ENCODE data around the gene HMCES.
"Not testable (repeated sequence)": the region's sequence is repeated elsewhere in the genome, so short reads cannot be mapped to it uniquely, and the experiment has no call there.

The HMCES gene

GRCh38 chr3:129346695-129347457 is 68.2 kb downstream of the HMCES start:
- H3K9me3 ChIP-seq (ENCODE audit: insufficient read depth, low read length), result no peaks in the 10 kb centered on the region
- H2AFZ ChIP-seq (ENCODE audit: low read depth, low read length), result no peak overlapping the region
- no peaks in the 10 kb centered on the region for H3K4me1 ChIP-seq (ENCODE audit: low read length)
- TF ChIP-seq CTCF (IDR thresholded peaks at IDR 0.05; ENCODE audit: low read depth, low read length) (no peak), EZH2phosphoT487 (IDR thresholded peaks at IDR 0.05; ENCODE audit: low read depth) (no peak)
- no peaks in the 10 kb centered on the region for H3K36me3 ChIP-seq (replicated peaks; ENCODE audit: low read depth, low read length)
- no peak overlapping the region for H3K9ac ChIP-seq (ENCODE audit: low read length)
- no peak overlapping the region for H3K4me3 ChIP-seq (ENCODE audit: low read length)
- peaks cover 21% of the 10 kb centered on the region for H3K27me3 ChIP-seq (ENCODE audit: low read depth, low read length)
- H3K4me2 ChIP-seq (ENCODE audit: low read length), result no peak overlapping the region
- no peak overlapping the region for H3K27ac ChIP-seq (ENCODE audit: low read length)
- H4K20me1 ChIP-seq (ENCODE audit: insufficient read depth, low read length), result no peaks in the 10 kb centered on the region
- H3K79me2 ChIP-seq (ENCODE audit: low read length), result no peaks in the 10 kb centered on the region

GRCh38 chr3:129347458-129347845 is 68.8 kb downstream of the HMCES start:
- Histone ChIP-seq H3K27me3 (ENCODE audit: low read depth, low read length) (peaks cover 21% of the 10 kb centered on the region), H3K27ac (ENCODE audit: low read length) (no peak overlapping the region), H2AFZ (ENCODE audit: low read depth, low read length) (no peak overlapping the region), H3K4me3 (ENCODE audit: low read length) (no peak overlapping the region), H4K20me1 (ENCODE audit: insufficient read depth, low read length) (no peaks in the 10 kb centered on the region), H3K4me1 (ENCODE audit: low read length) (no peaks in the 10 kb centered on the region), H3K79me2 (ENCODE audit: low read length) (no peaks in the 10 kb centered on the region), H3K9ac (ENCODE audit: low read length) (no peak overlapping the region), H3K36me3 (replicated peaks; ENCODE audit: low read depth, low read length) (no peaks in the 10 kb centered on the region), H3K4me2 (ENCODE audit: low read length) (no peak overlapping the region), H3K9me3 (ENCODE audit: insufficient read depth, low read length) (no peaks in the 10 kb centered on the region)
- TF ChIP-seq EZH2phosphoT487 (IDR thresholded peaks at IDR 0.05; ENCODE audit: low read depth) (no peak), CTCF (IDR thresholded peaks at IDR 0.05; ENCODE audit: low read depth, low read length) (no peak)

GRCh38 chr3:129348734-129349133 is 70.1 kb downstream of the HMCES start:
- TF ChIP-seq CTCF (IDR thresholded peaks at IDR 0.05; ENCODE audit: low read depth, low read length) (no peak), EZH2phosphoT487 (IDR thresholded peaks at IDR 0.05; ENCODE audit: low read depth) (no peak)
- Histone ChIP-seq H3K9ac (ENCODE audit: low read length) (no peak overlapping the region), H3K4me1 (ENCODE audit: low read length) (no peaks in the 10 kb centered on the region), H3K27me3 (ENCODE audit: low read depth, low read length) (peaks cover 21% of the 10 kb centered on the region), H3K4me2 (ENCODE audit: low read length) (no peak overlapping the region), H2AFZ (ENCODE audit: low read depth, low read length) (no peak overlapping the region), H4K20me1 (ENCODE audit: insufficient read depth, low read length) (no peaks in the 10 kb centered on the region), H3K4me3 (ENCODE audit: low read length) (no peak overlapping the region), H3K36me3 (replicated peaks; ENCODE audit: low read depth, low read length) (no peaks in the 10 kb centered on the region), H3K79me2 (ENCODE audit: low read length) (no peaks in the 10 kb centered on the region), H3K9me3 (ENCODE audit: insufficient read depth, low read length) (no peaks in the 10 kb centered on the region), H3K27ac (ENCODE audit: low read length) (no peak overlapping the region)

- H3K79me2 ChIP-seq (ENCODE audit: low read length); H2AFZ ChIP-seq (ENCODE audit: low read depth, low read length); H3K4me1 ChIP-seq (ENCODE audit: low read length); H4K20me1 ChIP-seq (ENCODE audit: insufficient read depth, low read length); H3K9me3 ChIP-seq (ENCODE audit: insufficient read depth, low read length); H3K9ac ChIP-seq (ENCODE audit: low read length); H3K4me2 ChIP-seq (ENCODE audit: low read length); H3K36me3 ChIP-seq (replicated peaks; ENCODE audit: low read depth, low read length); H3K4me3 ChIP-seq (ENCODE audit: low read length); H3K27ac ChIP-seq (ENCODE audit: low read length): not testable (repeated sequence)
- peaks cover 21% of the 10 kb centered on the region for H3K27me3 ChIP-seq (ENCODE audit: low read depth, low read length)
Observed at GRCh38 chr3:129349169-129349568, 70.5 kb downstream of the HMCES start.
